Breast epithelium (tissue), 4 donors: Measurements from ENCODE around the gene IHH. TPM values are rescaled to one million over a fixed set of nuclear protein-coding genes. Genes with fewer than 3 reads are reported as not detected.

Experiments used
- DNase-seq, 2 donors: peaks; one replicate each; pipeline ENCODE4 v3.0.0-alpha.2; 2019; ENCODE audit warnings: low spot score in 2 of 2
- H3K27ac ChIP-seq, 2 donors: fragments of 200-600 bp; sonication (generic) in 1 of 2; one replicate each; pipeline ENCODE4 v1.5.1; 2016 to 2019; ENCODE audit warnings: mild to moderate bottlenecking in 1 of 2
- H3K27me3 ChIP-seq, 2 donors: fragments of 200-600 bp; sonication (generic) in 1 of 2; one replicate each; pipeline versions ENCODE4 v1.5.1 to v1.6.0; 2017 to 2019; ENCODE audit warnings: control low read depth in 1 of 2, mild to moderate bottlenecking in 1 of 2
- H3K36me3 ChIP-seq: fragments of 200-600 bp; one replicate; pipeline ENCODE4 v1.5.1; 2019
- H3K4me1 ChIP-seq, 2 donors: fragments of 200-600 bp; sonication (generic); one replicate each; pipeline ENCODE4 v1.5.1; 2016 to 2019; ENCODE audit warnings: control low read depth in 1 of 2
- H3K4me3 ChIP-seq, 3 donors: fragments of 200-600 bp; sonication (generic); 1 replicate in 2 of 3; 2 replicates in 1 of 3; pipeline ENCODE4 v1.5.1; 2016 to 2019; ENCODE audit warnings: mild to moderate bottlenecking in 3 of 3, moderate library complexity in 2 of 3
- H3K9me3 ChIP-seq, 2 donors: fragments of 200-600 bp; sonication (generic) in 1 of 2; one replicate each; pipeline ENCODE4 v1.5.1; 2016 to 2019; ENCODE audit warnings: control low read depth in 1 of 2
- POLR2A ChIP-seq: fragments of 450-650 bp; IDR thresholded peaks from one replicate; pipeline ENCODE4 v1.6.1; 2016; ENCODE audit warnings: antibody characterized with exemption, mild to moderate bottlenecking, moderate library complexity
- POLR2AphosphoS5 ChIP-seq, 3 donors: sonication (generic); formaldehyde crosslinking; IDR thresholded peaks; one replicate each; pipeline ENCODE4 v1.6.1; 2017; ENCODE audit warnings: antibody characterized with exemption in 3 of 3
- intact Hi-C: fragments of 100-400 bp; cut with DNase I; formaldehyde crosslinking; loops from one replicate; pipeline ENCODE4 v1.15.1; 2023; ENCODE audit warnings: low total_unique reads
- total RNA-seq, 3 donors: library from RNA; depleted of rRNA; stranded (reverse); fragments of >200 nt; gene quantifications; one replicate each; pipeline ENCODE4 v1.1.0, GENCODE V29; 2016
- TF ChIP-seq, protein P1 (sequence below), 3 donors: fragments of 450-650 bp; IDR thresholded peaks; one replicate each; pipeline ENCODE4 v1.5.1; 2016 to 2017; ENCODE audit warnings: antibody characterized with exemption in 3 of 3, mild to moderate bottlenecking in 3 of 3, moderate library complexity in 3 of 3

Gene IHH
- total RNA-seq, 3 donors from 2014 or later, result 0.16 to 0.66 TPM; not detected in 1

DNA sequence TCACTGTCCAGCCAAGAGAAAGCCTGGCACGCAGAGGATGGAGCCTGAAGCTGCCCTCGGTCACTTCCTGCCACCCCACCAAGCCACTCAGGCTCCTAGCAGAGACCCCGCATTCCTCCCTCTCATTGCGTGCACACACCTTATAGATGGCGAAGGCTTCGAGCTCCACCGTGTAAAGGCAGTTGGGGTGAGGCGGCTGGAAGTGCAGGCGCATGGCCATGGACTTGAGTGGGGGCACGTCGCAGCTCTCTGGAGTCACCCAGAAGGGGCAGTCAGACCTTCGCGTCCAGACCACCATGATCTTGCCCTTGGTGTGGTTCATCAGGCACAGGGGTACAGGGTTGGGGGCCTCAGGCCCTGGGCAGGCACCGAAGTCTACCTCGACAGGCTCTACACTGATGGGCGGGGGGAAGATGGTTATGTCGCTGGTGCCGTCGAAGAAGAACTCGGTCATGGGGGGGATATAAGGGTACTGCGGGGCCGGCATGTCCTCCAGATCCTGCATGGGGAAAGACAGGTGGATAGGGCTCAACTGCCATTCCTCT lies 33.1 kb downstream of the IHH start:
- Histone ChIP-seq H3K4me1 (no peaks in the 10 kb centered on the region), H3K36me3 (no peaks in the 10 kb centered on the region), H3K9me3 (no peaks in the 10 kb centered on the region), H3K4me3 (no peak overlapping the region), H3K27me3 (peaks cover 0 to 27% of the 10 kb centered on the region in 2 donors), H3K27ac (no peak overlapping the region)
- TF ChIP-seq, protein P1, sequence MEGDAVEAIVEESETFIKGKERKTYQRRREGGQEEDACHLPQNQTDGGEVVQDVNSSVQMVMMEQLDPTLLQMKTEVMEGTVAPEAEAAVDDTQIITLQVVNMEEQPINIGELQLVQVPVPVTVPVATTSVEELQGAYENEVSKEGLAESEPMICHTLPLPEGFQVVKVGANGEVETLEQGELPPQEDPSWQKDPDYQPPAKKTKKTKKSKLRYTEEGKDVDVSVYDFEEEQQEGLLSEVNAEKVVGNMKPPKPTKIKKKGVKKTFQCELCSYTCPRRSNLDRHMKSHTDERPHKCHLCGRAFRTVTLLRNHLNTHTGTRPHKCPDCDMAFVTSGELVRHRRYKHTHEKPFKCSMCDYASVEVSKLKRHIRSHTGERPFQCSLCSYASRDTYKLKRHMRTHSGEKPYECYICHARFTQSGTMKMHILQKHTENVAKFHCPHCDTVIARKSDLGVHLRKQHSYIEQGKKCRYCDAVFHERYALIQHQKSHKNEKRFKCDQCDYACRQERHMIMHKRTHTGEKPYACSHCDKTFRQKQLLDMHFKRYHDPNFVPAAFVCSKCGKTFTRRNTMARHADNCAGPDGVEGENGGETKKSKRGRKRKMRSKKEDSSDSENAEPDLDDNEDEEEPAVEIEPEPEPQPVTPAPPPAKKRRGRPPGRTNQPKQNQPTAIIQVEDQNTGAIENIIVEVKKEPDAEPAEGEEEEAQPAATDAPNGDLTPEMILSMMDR (IDR thresholded peaks at IDR 0.05), result no peak
- TF ChIP-seq POLR2AphosphoS5 (IDR thresholded peaks at IDR 0.05), result no peak
- intact Hi-C loops, result loop anchor here (10.0 kb wide), 1 partner anchor 117 kb away; no protein-coding TSS in a partner anchor
- DNase-seq, result no peak

DNA sequence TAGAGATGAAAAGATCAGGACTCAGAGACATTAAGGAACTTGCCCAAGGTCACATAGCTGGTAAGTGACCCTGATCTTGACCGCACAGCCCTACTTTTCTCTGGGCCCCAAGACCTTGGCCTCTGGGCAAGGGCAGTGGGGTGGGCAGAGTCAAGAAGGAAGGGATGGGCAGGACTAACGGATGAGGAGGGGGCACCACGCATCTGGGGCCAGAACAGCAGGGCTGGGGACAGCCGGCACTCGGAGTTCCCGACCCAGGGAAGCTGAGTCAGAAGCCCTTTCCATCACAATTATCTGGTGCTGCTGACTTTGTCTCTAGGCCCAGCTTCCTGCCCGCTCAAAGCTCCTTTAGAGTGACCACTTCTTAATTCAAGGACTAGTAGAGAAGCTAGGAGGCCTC lies 33.8 kb downstream of the IHH start:
- H3K4me3 ChIP-seq, result no peak overlapping the region
- H3K9me3 ChIP-seq, result no peaks in the 10 kb centered on the region
- H3K27ac ChIP-seq, result no peak overlapping the region
- TF ChIP-seq POLR2A (no peak), POLR2AphosphoS5 (IDR thresholded peaks at IDR 0.05) (no peak)
- TF ChIP-seq, protein P1 (IDR thresholded peaks at IDR 0.05), result no peak
- no peaks in the 10 kb centered on the region for H3K4me1 ChIP-seq
- DNase-seq, result no peak
- peaks cover 0 to 21% of the 10 kb centered on the region in 2 donors for H3K27me3 ChIP-seq
- H3K36me3 ChIP-seq, result no peaks in the 10 kb centered on the region
- intact Hi-C loops, result loop anchor here (10.0 kb wide), 1 partner anchor 118 kb away; no protein-coding TSS in a partner anchor

DNA sequence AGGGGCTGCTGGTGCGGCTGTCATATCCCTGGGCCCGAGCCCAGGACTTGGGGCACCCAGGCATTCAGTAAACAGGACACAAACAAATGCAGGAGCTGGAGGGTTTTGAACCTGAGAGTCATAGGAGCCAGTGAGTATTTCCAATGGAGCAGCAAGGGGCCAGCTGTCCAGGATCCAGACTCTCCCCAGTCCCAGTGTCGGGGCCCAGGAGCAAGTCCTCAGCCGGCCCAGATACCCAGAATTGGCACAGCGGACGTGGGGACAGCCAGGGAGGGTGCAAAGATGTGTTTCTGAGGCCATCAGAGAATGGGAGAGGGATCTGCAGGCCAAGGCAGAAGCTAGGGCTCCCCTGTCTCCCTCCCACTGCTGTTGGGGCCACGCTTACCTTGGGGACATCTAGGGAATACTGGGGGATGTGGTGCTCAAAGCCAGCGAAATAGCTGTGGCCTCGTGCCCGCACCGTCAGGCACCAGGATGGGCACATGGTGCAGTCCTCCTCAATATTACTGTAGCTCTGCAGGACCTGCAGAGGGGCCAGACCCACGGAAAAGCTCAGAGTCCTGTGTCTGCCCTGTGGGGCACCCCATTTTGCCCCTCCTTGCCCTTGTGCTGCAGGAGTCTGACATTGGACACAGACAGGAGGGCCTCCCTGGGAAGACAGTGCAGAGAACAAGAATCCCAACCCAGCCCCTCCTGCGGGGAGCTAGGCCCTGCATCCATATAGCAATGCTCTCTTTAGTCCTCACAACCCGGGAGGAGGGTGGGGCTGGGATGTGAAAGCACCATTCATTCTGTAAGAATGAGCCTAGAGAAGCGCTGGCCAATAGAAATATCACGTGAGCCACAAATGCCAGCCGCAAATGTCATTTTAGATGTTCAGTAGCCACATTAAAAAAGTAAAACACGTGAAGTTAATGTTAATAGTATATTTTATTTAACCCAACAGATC lies 34.8 kb downstream of the IHH start:
- no peak overlapping the region for H3K4me3 ChIP-seq
- H3K36me3 ChIP-seq, result no peaks in the 10 kb centered on the region
- peaks cover 0 to 14% of the 10 kb centered on the region in 2 donors for H3K27me3 ChIP-seq
- no peaks in the 10 kb centered on the region for H3K9me3 ChIP-seq
- intact Hi-C loops, result loop anchor here (10.0 kb wide), 1 partner anchor 119 kb away; no protein-coding TSS in a partner anchor
- TF ChIP-seq, protein P1 (IDR thresholded peaks at IDR 0.05), result no peak
- no peak for TF ChIP-seq POLR2AphosphoS5 (IDR thresholded peaks at IDR 0.05)
- no peak for TF ChIP-seq POLR2A
- no peak overlapping the region for H3K27ac ChIP-seq
- no peaks in the 10 kb centered on the region for H3K4me1 ChIP-seq
- no peak for DNase-seq

DNA sequence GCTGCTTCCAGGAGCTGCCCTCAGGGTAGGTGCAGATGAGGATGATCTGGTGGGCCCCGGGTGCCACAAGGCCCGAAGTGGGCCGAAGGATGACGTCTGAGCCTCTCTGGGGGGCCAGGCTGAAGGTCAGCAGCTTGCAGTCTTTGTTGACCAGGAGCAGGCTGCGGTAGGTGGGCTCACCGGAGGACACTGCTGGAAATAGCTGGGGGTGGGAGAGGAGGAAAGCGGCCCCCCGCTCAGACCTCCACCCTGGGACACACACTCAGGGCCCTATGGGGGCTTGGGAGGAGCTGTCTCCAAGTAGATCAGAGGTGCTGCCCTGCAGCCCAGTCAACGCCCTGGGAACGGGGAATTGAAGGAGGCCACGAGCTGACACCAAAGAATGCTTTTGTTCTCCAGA lies 36.7 kb downstream of the IHH start:
- Histone ChIP-seq H3K4me1 (no peaks in the 10 kb centered on the region), H3K4me3 (no peak overlapping the region), H3K27me3 (peaks cover 0 to 5% of the 10 kb centered on the region in 2 donors), H3K36me3 (no peaks in the 10 kb centered on the region), H3K27ac (no peak overlapping the region), H3K9me3 (no peaks in the 10 kb centered on the region)
- DNase-seq, result no peak
- TF ChIP-seq POLR2A (no peak), POLR2AphosphoS5 (IDR thresholded peaks at IDR 0.05) (no peak)
- TF ChIP-seq, protein P1 (IDR thresholded peaks at IDR 0.05), result no peak
- intact Hi-C loops, result loop anchor here (10.0 kb wide), 1 partner anchor 121 kb away; no protein-coding TSS in a partner anchor
